Measurements from ENCODE around the gene LCLAT1.

The LCLAT1 gene

GRCh38 chr2:30649278-30649677 lies 202.2 kb downstream of the LCLAT1 start:
- Histone ChIP-seq H3K9me3 (ENCODE audit: insufficient read depth, low read depth, low read length) (no peaks in the 10 kb centered on the region), H3K9ac (ENCODE audit: low read depth, low read length, poor library complexity, severe bottlenecking) (no peak overlapping the region), H3K9me2 (replicated peaks; ENCODE audit: low read depth, low read length) (no peaks in the 10 kb centered on the region), H3K79me2 (ENCODE audit: insufficient read depth, low read length) (no peaks in the 10 kb centered on the region), H4K20me1 (ENCODE audit: insufficient read depth, low read length, poor library complexity, severe bottlenecking) (no peaks in the 10 kb centered on the region), H3K36me3 (ENCODE audit: insufficient read depth, low read length) (no peaks in the 10 kb centered on the region), H3K27me3 (ENCODE audit: insufficient read depth, low read length, poor library complexity, severe bottlenecking) (no peaks in the 10 kb centered on the region), H3K4me1 (ENCODE audit: insufficient read depth, low read length, poor library complexity, severe bottlenecking) (no peaks in the 10 kb centered on the region), H2AFZ (ENCODE audit: low read length) (no peak overlapping the region), H3K4me2 (ENCODE audit: low read depth, low read length, poor library complexity, severe bottlenecking) (no peak overlapping the region), H3F3A (ENCODE audit: low read depth) (no peaks in the 10 kb centered on the region), H3K4me3 (ENCODE audit: low read length, poor library complexity, severe bottlenecking) (no peak overlapping the region)
- no peak for TF ChIP-seq EZH2phosphoT487 (IDR thresholded peaks at IDR 0.05; ENCODE audit: borderline replicate concordance)
- TF ChIP-seq CTCF (conservative IDR thresholded peaks at IDR 0.05; ENCODE audit: low read length), result no peak

- Histone ChIP-seq H2AFZ (ENCODE audit: low read length) (no peak overlapping the region), H3K9me3 (ENCODE audit: insufficient read depth, low read depth, low read length) (no peaks in the 10 kb centered on the region), H3K4me1 (ENCODE audit: insufficient read depth, low read length, poor library complexity, severe bottlenecking) (no peaks in the 10 kb centered on the region), H3K27me3 (ENCODE audit: insufficient read depth, low read length, poor library complexity, severe bottlenecking) (no peaks in the 10 kb centered on the region), H4K20me1 (ENCODE audit: insufficient read depth, low read length, poor library complexity, severe bottlenecking) (no peaks in the 10 kb centered on the region), H3K79me2 (ENCODE audit: insufficient read depth, low read length) (no peaks in the 10 kb centered on the region), H3K36me3 (ENCODE audit: insufficient read depth, low read length) (no peaks in the 10 kb centered on the region), H3K9me2 (replicated peaks; ENCODE audit: low read depth, low read length) (no peaks in the 10 kb centered on the region), H3F3A (ENCODE audit: low read depth) (no peaks in the 10 kb centered on the region), H3K4me2 (ENCODE audit: low read depth, low read length, poor library complexity, severe bottlenecking) (no peak overlapping the region), H3K4me3 (ENCODE audit: low read length, poor library complexity, severe bottlenecking) (no peak overlapping the region), H3K9ac (ENCODE audit: low read depth, low read length, poor library complexity, severe bottlenecking) (no peak overlapping the region)
- TF ChIP-seq CTCF (conservative IDR thresholded peaks at IDR 0.05; ENCODE audit: low read length) (no peak), EZH2phosphoT487 (IDR thresholded peaks at IDR 0.05; ENCODE audit: borderline replicate concordance) (no peak)
These were observed 202.8 kb downstream of the LCLAT1 start for GRCh38 chr2:30649828-30650227.

GRCh38 chr2:30652271-30652915 lies 205.3 kb downstream of the LCLAT1 start:
- no peaks in the 10 kb centered on the region for H3K9me3 ChIP-seq (ENCODE audit: insufficient read depth, low read depth, low read length)
- H3K4me1 ChIP-seq (ENCODE audit: insufficient read depth, low read length, poor library complexity, severe bottlenecking), result no peaks in the 10 kb centered on the region
- H3K36me3 ChIP-seq (ENCODE audit: insufficient read depth, low read length), result no peaks in the 10 kb centered on the region
- no peak overlapping the region for H3K4me2 ChIP-seq (ENCODE audit: low read depth, low read length, poor library complexity, severe bottlenecking)
- H3K9ac ChIP-seq (ENCODE audit: low read depth, low read length, poor library complexity, severe bottlenecking), result no peak overlapping the region
- no peaks in the 10 kb centered on the region for H3K27me3 ChIP-seq (ENCODE audit: insufficient read depth, low read length, poor library complexity, severe bottlenecking)
- TF ChIP-seq CTCF (conservative IDR thresholded peaks at IDR 0.05; ENCODE audit: low read length) (no peak), EZH2phosphoT487 (IDR thresholded peaks at IDR 0.05; ENCODE audit: borderline replicate concordance) (no peak)
- H4K20me1 ChIP-seq (ENCODE audit: insufficient read depth, low read length, poor library complexity, severe bottlenecking), result no peaks in the 10 kb centered on the region
- no peaks in the 10 kb centered on the region for H3F3A ChIP-seq (ENCODE audit: low read depth)
- no peak overlapping the region for H3K4me3 ChIP-seq (ENCODE audit: low read length, poor library complexity, severe bottlenecking)
- H3K9me2 ChIP-seq (replicated peaks; ENCODE audit: low read depth, low read length), result no peaks in the 10 kb centered on the region
- no peak overlapping the region for H2AFZ ChIP-seq (ENCODE audit: low read length)
- no peaks in the 10 kb centered on the region for H3K79me2 ChIP-seq (ENCODE audit: insufficient read depth, low read length)

Measured in Loucy (cell line).